Measurements from ENCODE around the gene DHX35. TPM values are rescaled to one million over a fixed set of nuclear protein-coding genes. Genes with fewer than 3 reads are reported as not detected.

DHX35 gene
- total and polyA plus RNA-seq, 2 of the 8 experiments (the other 6 are each of a cell fraction or from before 2014, with no cell fraction given), result 21.9 to 27.7 TPM

DNA sequence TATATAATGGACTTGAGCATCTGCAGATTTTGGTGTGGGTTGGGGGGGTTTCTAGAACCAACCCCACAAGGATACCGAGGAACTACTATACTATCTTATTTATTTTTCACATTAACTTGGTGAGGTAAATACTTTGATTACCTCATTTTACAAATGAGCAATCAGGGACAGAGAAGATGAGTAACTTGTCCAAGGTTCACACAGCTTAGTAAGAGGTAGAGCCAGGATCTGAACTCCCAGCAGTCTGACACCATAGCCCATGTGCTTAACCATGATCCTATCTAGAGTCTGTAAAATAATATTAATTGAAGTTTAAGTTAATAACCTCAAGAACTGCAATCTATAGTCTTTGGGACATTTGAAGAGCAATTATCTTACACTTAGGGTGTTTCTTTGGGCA lies 28.6 kb downstream of the DHX35 start:
- H3K27ac ChIP-seq (ENCODE audit: low read depth, low read length), result no peak overlapping the region
- DNase-seq (ENCODE audit: low read depth in 1 of 2, low spot score in 2 of 2) (no peak), FAIRE-seq (no peak)
- no peaks in the 10 kb centered on the region for H3K27me3 ChIP-seq (replicated peaks in 1 of 4; ENCODE audit: control insufficient read depth in 3 of 4, extremely low read depth in 1 of 4, insufficient read depth in 3 of 4, low read length in 3 of 4)
- no peak overlapping the region for H4K5ac ChIP-seq (ENCODE audit: insufficient read length, low read depth, low read length)
- H2BK15ac ChIP-seq (ENCODE audit: low read length), result no peak overlapping the region
- ChIA-PET POLR2A (ENCODE audit: partially characterized antibody) (interaction anchor here (0.8 to 1.6 kb wide), 4 partner anchors 10 to 36 kb away, joined by 3 to 4 read pairs (median 4); partner anchors contain the start of gene DHX35), CTCF (ENCODE audit: partially characterized antibody) (interaction anchor here (1.3 kb wide), 1 partner anchor 57 kb away, joined by 5 read pairs; no protein-coding TSS in a partner anchor)
- no peak overlapping the region for H3K23ac ChIP-seq (ENCODE audit: insufficient read length)
- no peak overlapping the region for H3K4me3 ChIP-seq (ENCODE audit: extremely low read depth in 1 of 4, insufficient read depth in 2 of 4, low read depth in 3 of 4, low read length in 4 of 4)
- no peak overlapping the region for H2AFZ ChIP-seq (ENCODE audit: low read length)
- H3K36me3 ChIP-seq (ENCODE audit: control insufficient read depth in 2 of 4, insufficient read depth in 4 of 4, low read length in 3 of 4), result peaks cover 0 to 26% (median 10%) of the 10 kb centered on the region in 4 experiments; a peak in 4 of 8 replicates
- no peak overlapping the region for H4K8ac ChIP-seq (ENCODE audit: extremely low read depth, insufficient read depth, low read length)
- peaks cover 0 to 3% (median 0%) of the 10 kb centered on the region in 4 experiments; a peak in 2 of 7 replicates for H3K4me1 ChIP-seq (replicated peaks in 1 of 4; ENCODE audit: control insufficient read depth in 3 of 4, insufficient read depth in 4 of 4, low read length in 3 of 4)
- no peak overlapping the region for H2BK5ac ChIP-seq (ENCODE audit: low read depth, low read length)
- H3K4ac ChIP-seq (replicated peaks; ENCODE audit: insufficient read length, low read depth, low read length), result no peak overlapping the region
- no peak overlapping the region for H2AK5ac ChIP-seq (ENCODE audit: low read depth, low read length)
- H3K18ac ChIP-seq (ENCODE audit: extremely low read depth, low read length), result no peak overlapping the region
- WGBS, 2 experiments (ENCODE audit: extremely low coverage in 1 of 2, insufficient coverage in 1 of 2, insufficient read length in 1 of 2, insufficient replicate concordance in 2 of 2, low coverage in 1 of 2, low lambda C conversion rate in 2 of 2, missing lambda C conversion rate in 1 of 2), result 95% methylated on average over 1 of the region's 1 CpG; no CpG with 5 or more reads in 1 of the 2 experiments
- H2BK120ac ChIP-seq (replicated peaks; ENCODE audit: low read depth, low read length), result no peak overlapping the region
- H4K91ac ChIP-seq (replicated peaks; ENCODE audit: insufficient read length, low read length), result no peak overlapping the region
- H3K79me2 ChIP-seq (ENCODE audit: control insufficient read depth in 1 of 2, insufficient read depth in 2 of 2, low read length in 2 of 2), result no peaks in the 10 kb centered on the region
- no peaks in the 10 kb centered on the region for H3K79me1 ChIP-seq (ENCODE audit: low read depth, low read length)
- H3K23me2 ChIP-seq (ENCODE audit: low read depth, low read length), result no peaks in the 10 kb centered on the region
- no peak overlapping the region for H2BK20ac ChIP-seq (ENCODE audit: low read length)
- H3K9me3 ChIP-seq (ENCODE audit: insufficient read depth in 2 of 2, low read depth in 1 of 2, low read length in 1 of 2), result no peaks in the 10 kb centered on the region
- H2BK12ac ChIP-seq (ENCODE audit: low read depth, low read length), result no peak overlapping the region
- no peak overlapping the region for H3K4me2 ChIP-seq (ENCODE audit: insufficient read depth in 1 of 2, low read depth in 2 of 2, low read length in 2 of 2)
- no peak overlapping the region for H3K9ac ChIP-seq (replicated peaks in 1 of 4; ENCODE audit: extremely low read depth in 1 of 4, low read depth in 3 of 4, low read length in 3 of 4)
- no peak overlapping the region for H3K56ac ChIP-seq (replicated peaks; ENCODE audit: insufficient read length, low read depth, low read length)
- H4K20me1 ChIP-seq (replicated peaks in 1 of 2; ENCODE audit: control insufficient read depth in 1 of 2, insufficient read depth in 2 of 2, low read length in 2 of 2), result no peaks in the 10 kb centered on the region
- no peak overlapping the region for H3K14ac ChIP-seq (ENCODE audit: insufficient read length)
- no peak for TF ChIP-seq SIRT6 (IDR thresholded peaks at IDR 0.05; ENCODE audit: low read length)
- TF ChIP-seq POU5F1 (IDR thresholded peaks at IDR 0.05; ENCODE audit: low read depth, low read length), result no peak
- no peak for TF ChIP-seq TAF1 (IDR thresholded peaks at IDR 0.05; ENCODE audit: low read depth, low read length)
- TF ChIP-seq USF2 (IDR thresholded peaks at IDR 0.05; ENCODE audit: low read length), result no peak
- no peak for TF ChIP-seq BACH1 (IDR thresholded peaks at IDR 0.05; ENCODE audit: low read length)
- no peak for TF ChIP-seq MAFK (IDR thresholded peaks at IDR 0.05; ENCODE audit: low read depth, low read length)
- TF ChIP-seq EZH2 (IDR thresholded peaks at IDR 0.05; ENCODE audit: low read depth, low read length, severe bottlenecking), result no peak
- no peak for TF ChIP-seq SP1 (IDR thresholded peaks at IDR 0.05; ENCODE audit: low read depth, low read length)
- TF ChIP-seq, protein P1, sequence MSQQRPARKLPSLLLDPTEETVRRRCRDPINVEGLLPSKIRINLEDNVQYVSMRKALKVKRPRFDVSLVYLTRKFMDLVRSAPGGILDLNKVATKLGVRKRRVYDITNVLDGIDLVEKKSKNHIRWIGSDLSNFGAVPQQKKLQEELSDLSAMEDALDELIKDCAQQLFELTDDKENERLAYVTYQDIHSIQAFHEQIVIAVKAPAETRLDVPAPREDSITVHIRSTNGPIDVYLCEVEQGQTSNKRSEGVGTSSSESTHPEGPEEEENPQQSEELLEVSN (IDR thresholded peaks at IDR 0.05), result no peak
- no peak for TF ChIP-seq ASH2L (IDR thresholded peaks at IDR 0.05; ENCODE audit: low read length)
- TF ChIP-seq EP300 (IDR thresholded peaks at IDR 0.05; ENCODE audit: borderline replicate concordance in 1 of 2, low read depth in 2 of 2, low read length in 2 of 2), result no peak
- TF ChIP-seq KDM5A (IDR thresholded peaks at IDR 0.05; ENCODE audit: low read length), result no peak
